SK-N-SH (cell line): ENCODE data around the gene SNRK. TPM values are rescaled to one million over a fixed set of nuclear protein-coding genes. Genes with fewer than 3 reads are reported as not detected.

Experiments
- CTCF ChIA-PET: fragments of 300-600, 350-600 bp; formaldehyde crosslinking; extraction: SDS; loops from one replicate; lab custom pipeline; 2021; lab: Yijun Ruan, JAX
- POLR2A ChIA-PET: fragments of 350-600 bp; sonication (Branson Sonifier 250); formaldehyde crosslinking; extraction: SDS; loops from one replicate; lab custom pipeline; 2020; ENCODE audit warnings: antibody characterized with exemption, inconsistent platforms; lab: Yijun Ruan, JAX
- DNase-seq: peaks from one replicate; pipeline ENCODE4 v3.0.0; 2012
- H2AFZ ChIP-seq: fragments of 200-600 bp; sonication (generic); 2 replicates; pipeline ENCODE4 v1.8.1; 2016; ENCODE audit warnings: antibody characterized with exemption, mild to moderate bottlenecking, low read depth
- H3F3A ChIP-seq: fragments of 200-600 bp; sonication (generic); replicated peaks from 2 replicates; pipeline ENCODE3; 2016; ENCODE audit warnings: antibody characterized with exemption, mild to moderate bottlenecking; ENCODE audit not compliant: insufficient read depth
- H3K27ac ChIP-seq, 2 experiments: fragments of 200-500 bp in 1 of 2; fragments of 200-600 bp in 1 of 2; sonication (Bioruptor generic) in 1 of 2; sonication (generic), shearing (Covaris generic) in 1 of 2; 2 replicates each; pipeline versions ENCODE4 v1.5.1 to v1.6.1; 2014 to 2016; ENCODE audit warnings: low read depth in 2 of 2, inconsistent platforms in 1 of 2, low read length in 1 of 2, mild to moderate bottlenecking in 1 of 2, mixed read lengths in 1 of 2
- H3K27me3 ChIP-seq: fragments of 200-600 bp; sonication (generic), shearing (Covaris generic); 2 replicates; pipeline ENCODE4 v1.6.1; 2016; ENCODE audit warnings: mixed run types; ENCODE audit not compliant: insufficient read depth
- H3K36me3 ChIP-seq, 2 experiments: fragments of 200-500 bp in 1 of 2; fragments of 200-600 bp in 1 of 2; sonication (Bioruptor generic) in 1 of 2; sonication (generic) in 1 of 2; replicated peaks in 1 of 2; 2 replicates each; pipeline versions ENCODE3 to v1.5.1; 2014 to 2016; ENCODE audit warnings: low read length in 1 of 2, mild to moderate bottlenecking in 1 of 2; ENCODE audit not compliant: insufficient read depth in 2 of 2, control insufficient read depth in 1 of 2
- H3K4me1 ChIP-seq, 2 experiments: fragments of 200-500 bp in 1 of 2; fragments of 200-600 bp in 1 of 2; sonication (Bioruptor generic) in 1 of 2; sonication (generic), shearing (Covaris generic) in 1 of 2; 2 replicates each; pipeline versions ENCODE4 v1.5.1 to v1.6.1; 2014 to 2016; ENCODE audit warnings: low read depth in 1 of 2, low read length in 1 of 2, mixed run types in 1 of 2; ENCODE audit not compliant: insufficient read depth in 2 of 2, control insufficient read depth in 1 of 2
- H3K4me2 ChIP-seq: fragments of 200-600 bp; sonication (generic), shearing (Covaris generic); 2 replicates; pipeline ENCODE4 v1.6.1; 2017; ENCODE audit warnings: mixed run types
- H3K4me3 ChIP-seq, 2 experiments: fragments of 200-500 bp in 1 of 2; fragments of 200-600 bp in 1 of 2; sonication (Bioruptor generic) in 1 of 2; sonication (generic), shearing (Covaris generic) in 1 of 2; 2 replicates each; pipeline versions ENCODE4 v1.5.1 to v1.8.1; 2014 to 2016; ENCODE audit warnings: low read depth in 2 of 2, inconsistent platforms in 1 of 2, low read length in 1 of 2, mild to moderate bottlenecking in 1 of 2, mixed read lengths in 1 of 2, moderate library complexity in 1 of 2
- H3K79me2 ChIP-seq: fragments of 200-600 bp; sonication (generic); 2 replicates; pipeline ENCODE4 v1.8.1; 2017; ENCODE audit warnings: mild to moderate bottlenecking; ENCODE audit not compliant: insufficient read depth
- H3K9ac ChIP-seq: fragments of 200-600 bp; sonication (generic); 2 replicates; pipeline ENCODE4 v1.6.1; 2017; ENCODE audit warnings: mixed run types
- H3K9me2 ChIP-seq: fragments of 200-600 bp; sonication (generic); 2 replicates; pipeline ENCODE4 v1.6.1; 2017; ENCODE audit warnings: mixed run types
- H3K9me3 ChIP-seq: fragments of 200-600 bp; sonication (generic); 2 replicates; pipeline ENCODE4 v1.6.1; 2017; ENCODE audit warnings: mixed run types, mild to moderate bottlenecking, moderate library complexity
- H4K20me1 ChIP-seq: fragments of 200-600 bp; sonication (generic); 2 replicates; pipeline ENCODE4 v1.6.1; 2017; ENCODE audit warnings: mild to moderate bottlenecking, mixed run types; ENCODE audit not compliant: insufficient read depth
- CHD2 ChIP-seq: fragments of 150-350 bp; IDR thresholded peaks from 2 replicates; pipeline ENCODE4 v1.6.1; 2018; ENCODE audit warnings: low read length; ENCODE audit not compliant: partially characterized antibody
- EZH2phosphoT487 ChIP-seq: fragments of 200-600 bp; sonication (generic); IDR thresholded peaks from 2 replicates; pipeline ENCODE4 v1.6.1; 2017; ENCODE audit warnings: low read depth, mixed run types, mild to moderate bottlenecking, antibody characterized with exemption, moderate library complexity, borderline replicate concordance
- FOSL2 ChIP-seq: IDR thresholded peaks from 2 replicates; pipeline ENCODE4 v1.4.0; 2012; ENCODE audit warnings: low read depth, mild to moderate bottlenecking, moderate library complexity, borderline replicate concordance
- GABPA ChIP-seq: IDR thresholded peaks from 2 replicates; pipeline ENCODE4 v1.4.0; 2012; ENCODE audit warnings: low read depth, mild to moderate bottlenecking
- JUND ChIP-seq: IDR thresholded peaks from 2 replicates; pipeline ENCODE4 v1.4.0; 2012
- MAX ChIP-seq: IDR thresholded peaks from 2 replicates; pipeline ENCODE4 v1.4.0; 2012; ENCODE audit warnings: low read depth
- NRF1 ChIP-seq: IDR thresholded peaks from 2 replicates; pipeline ENCODE4 v1.6.1; 2012; ENCODE audit warnings: low read depth, mild to moderate bottlenecking, low read length
- PBX3 ChIP-seq: IDR thresholded peaks from 2 replicates; pipeline ENCODE4; 2012
- POLR2AphosphoS5 ChIP-seq: IDR thresholded peaks from 2 replicates; pipeline ENCODE4 v1.6.1; 2012; ENCODE audit warnings: low read depth, low read length
- RAD21 ChIP-seq: IDR thresholded peaks from 2 replicates; pipeline ENCODE4 v1.6.1; 2012; ENCODE audit warnings: mild to moderate bottlenecking, low read length
- RCOR1 ChIP-seq: fragments of 150-350 bp; IDR thresholded peaks from 2 replicates; pipeline ENCODE4 v1.6.1; 2017; ENCODE audit warnings: antibody characterized with exemption, low read length
- SIN3A ChIP-seq: IDR thresholded peaks from 2 replicates; pipeline ENCODE4 v1.6.1; 2012; ENCODE audit warnings: low read depth, mild to moderate bottlenecking, low read length, moderate library complexity, borderline replicate concordance
- SMC3 ChIP-seq: IDR thresholded peaks from 2 replicates; pipeline ENCODE4 v1.6.1; 2012; ENCODE audit warnings: low read depth, low read length, improper control_type of control experiment
- TCF12 ChIP-seq: IDR thresholded peaks from 2 replicates; pipeline ENCODE4 v1.4.0; 2012
- USF2 ChIP-seq: fragments of 150-350 bp; IDR thresholded peaks from 2 replicates; pipeline ENCODE4 v1.6.1; 2017; ENCODE audit warnings: antibody characterized with exemption, low read length, low read depth, borderline replicate concordance
- WGBS: methylation state at CpG from one replicate; pipeline ENCODE4 v1.1.6; 2017; ENCODE audit warnings: low lambda C conversion rate; 5-methylcytosine and 5-hydroxymethylcytosine counted together
- polyA plus RNA-seq, 3 experiments: library from polyadenylated mRNA; depleted of rRNA; stranded (reverse); fragments of >200 nt; gene quantifications; 2 replicates each; pipeline ENCODE4 v1.2.3, GENCODE V29; 2012

Gene SNRK
- polyA plus RNA-seq, 1 of the 3 experiments (the other 2 are of a cell fraction) = 3.6 TPM

GRCh38 chr3:43331381-43331780, 45.0 kb downstream of the SNRK start:
- Histone ChIP-seq H2AFZ (no peak overlapping the region), H3K79me2 (peaks cover 24% of the 10 kb centered on the region), H3K9ac (no peak overlapping the region), H3K36me3 (peaks cover 6 to 27% of the 10 kb centered on the region in 2 experiments), H3K9me3 (peaks cover 9% of the 10 kb centered on the region; the same call in 1 of the 2 replicates), H3F3A (no peaks in the 10 kb centered on the region), H4K20me1 (no peaks in the 10 kb centered on the region), H3K27me3 (no peaks in the 10 kb centered on the region), H3K9me2 (no peaks in the 10 kb centered on the region), H3K4me3 (no peak overlapping the region), H3K27ac (no peak overlapping the region), H3K4me2 (no peak overlapping the region), H3K4me1 (no peaks in the 10 kb centered on the region; a peak in 2 of 4 replicates)
- ChIA-PET CTCF (no interaction called here), POLR2A (no interaction called here)
- no peak for DNase-seq
- 94% methylated on average over 4 of the region's 4 CpGs for WGBS
- TF ChIP-seq RAD21 = no peak
- no peak for TF ChIP-seq GABPA
- no peak for TF ChIP-seq TCF12
- TF ChIP-seq MAX = no peak
- TF ChIP-seq FOSL2 = no peak
- no peak for TF ChIP-seq SMC3

GRCh38 chr3:43334976-43335375, 48.6 kb downstream of the SNRK start:
- POLR2A ChIA-PET = no interaction called here

GRCh38 chr3:43335799-43336198, 49.5 kb downstream of the SNRK start:
- Histone ChIP-seq H4K20me1 (no peaks in the 10 kb centered on the region), H3K36me3 (peaks cover 13 to 65% of the 10 kb centered on the region in 2 experiments), H3F3A (no peaks in the 10 kb centered on the region), H3K4me1 (no peaks in the 10 kb centered on the region), H3K9me3 (peaks cover 25% of the 10 kb centered on the region), H2AFZ (no peak overlapping the region), H3K27me3 (no peaks in the 10 kb centered on the region), H3K27ac (no peak overlapping the region), H3K79me2 (peaks cover 12% of the 10 kb centered on the region; the same call in 1 of the 2 replicates), H3K9ac (no peak overlapping the region), H3K4me2 (no peak overlapping the region), H3K9me2 (no peaks in the 10 kb centered on the region), H3K4me3 (no peak overlapping the region)
- TF ChIP-seq POLR2AphosphoS5 = no peak
- TF ChIP-seq FOSL2 = no peak
- no peak for TF ChIP-seq RCOR1
- TF ChIP-seq USF2 = no peak
- no peak for TF ChIP-seq NRF1
- no peak for TF ChIP-seq CHD2
- TF ChIP-seq SMC3 = no peak
- no peak for TF ChIP-seq JUND
- TF ChIP-seq PBX3 = no peak
- CTCF ChIA-PET = interaction anchor here (1.9 kb wide), 1 partner anchor 174 kb away, joined by 7 read pairs; no protein-coding TSS in a partner anchor
- POLR2A ChIA-PET = no interaction called here
- WGBS = 96% methylated on average over 1 of the region's 1 CpG
- DNase-seq = no peak

More at GRCh38 chr3:43334976-43335375, 48.6 kb downstream of the SNRK start:
- Histone ChIP-seq H3F3A (no peaks in the 10 kb centered on the region), H3K27me3 (no peaks in the 10 kb centered on the region), H3K36me3 (peaks cover 6 to 56% of the 10 kb centered on the region in 2 experiments), H3K9me2 (no peaks in the 10 kb centered on the region), H3K9ac (no peak overlapping the region), H3K79me2 (peaks cover 14% of the 10 kb centered on the region; the same call in 1 of the 2 replicates), H4K20me1 (no peaks in the 10 kb centered on the region), H3K4me3 (no peak overlapping the region), H3K9me3 (peaks cover 25% of the 10 kb centered on the region), H3K4me2 (no peak overlapping the region), H3K4me1 (no peaks in the 10 kb centered on the region), H2AFZ (no peak overlapping the region), H3K27ac (no peak overlapping the region)
- TF ChIP-seq SIN3A (no peak), EZH2phosphoT487 (no peak), CHD2 (no peak)
- WGBS = 90% methylated on average over 1 of the region's 1 CpG
- CTCF ChIA-PET = interaction anchor here (0.6 kb wide), 1 partner anchor 65 kb away, joined by 3 read pairs; no protein-coding TSS in a partner anchor
- DNase-seq = no peak
